Natural killer cell (primary cell): ENCODE measurements around the gene THOC6. TPM values are rescaled to one million over a fixed set of nuclear protein-coding genes. Genes with fewer than 3 reads are reported as not detected.

ENCODE experiments used
- ATAC-seq, 3 donors: fragments of 150-1000 bp in 2 of 3; fragments of 200-7000 bp in 1 of 3; cut with Tn5 transposase; 1 replicate in 1 of 3; 2 replicates in 2 of 3; pipeline ENCODE4 v1.10.0; 2021; ENCODE audit warnings: mild to moderate bottlenecking in 2 of 3, moderate library complexity in 2 of 3
- DNase-seq, 2 donors: peaks; one replicate each; pipeline versions ENCODE4 v3.0.0 to v3.0.0-alpha.2; 2013 to 2021; ENCODE audit warnings: mixed read lengths in 1 of 2
- H3K27ac ChIP-seq: one replicate; pipeline ENCODE4 v1.5.1; 2013; ENCODE audit warnings: mild to moderate bottlenecking, low read length
- H3K27me3 ChIP-seq: one replicate; pipeline ENCODE4 v1.6.1; 2013; ENCODE audit warnings: low read length; ENCODE audit not compliant: control insufficient read depth, insufficient read depth
- H3K36me3 ChIP-seq: one replicate; pipeline ENCODE4 v1.6.1; 2013; ENCODE audit warnings: low read length; ENCODE audit not compliant: control insufficient read depth, insufficient read depth
- H3K4me1 ChIP-seq: one replicate; pipeline ENCODE4 v1.6.1; 2013; ENCODE audit warnings: low read length; ENCODE audit not compliant: control insufficient read depth, insufficient read depth
- H3K4me3 ChIP-seq: one replicate; pipeline ENCODE4 v1.5.1; 2013; ENCODE audit warnings: low read length
- H3K9me3 ChIP-seq: one replicate; pipeline ENCODE4 v1.6.1; 2013; ENCODE audit warnings: low read length; ENCODE audit not compliant: control insufficient read depth, insufficient read depth
- H3K27ac Mint-ChIP-seq, 2 donors: one replicate each; pipeline ENCODE4 v1.8.0; 2022; ENCODE audit warnings: mild to moderate bottlenecking in 2 of 2, mixed read lengths in 2 of 2, moderate library complexity in 1 of 2
- H3K27me3 Mint-ChIP-seq, 2 donors: one replicate each; pipeline ENCODE4 v1.8.0; 2022; ENCODE audit warnings: low read depth in 2 of 2, mixed read lengths in 2 of 2
- H3K36me3 Mint-ChIP-seq: one replicate; pipeline ENCODE4 v1.8.0; 2022; ENCODE audit warnings: mixed read lengths
- H3K4me1 Mint-ChIP-seq, 2 donors: one replicate each; pipeline ENCODE4 v1.8.0; 2022; ENCODE audit warnings: mixed read lengths in 2 of 2
- H3K4me3 Mint-ChIP-seq: one replicate; pipeline ENCODE4 v1.8.0; 2022; ENCODE audit warnings: mild to moderate bottlenecking, moderate library complexity, mixed read lengths
- H3K9me3 Mint-ChIP-seq, 2 donors: one replicate each; pipeline ENCODE4 v1.8.0; 2022; ENCODE audit warnings: mixed read lengths in 2 of 2
- WGBS: methylation state at CpG from one replicate; pipeline ENCODE4 v1.1.7; 2013; ENCODE audit warnings: missing lambda C conversion rate; ENCODE audit not compliant: insufficient coverage; 5-methylcytosine and 5-hydroxymethylcytosine counted together
- intact Hi-C: fragments of 100-400 bp; cut with micrococcal nuclease; formaldehyde crosslinking; loops from one replicate; pipeline ENCODE4 v1.14.2; 2022
- total RNA-seq, 4 donors: library from RNA; stranded (reverse); fragments of 120-200 nt in 1 of 4; gene quantifications; one replicate each; pipeline versions ENCODE4 v1.2.3 to v1.2.4, GENCODE V29; 2013 to 2022
- TF ChIP-seq, protein P1 (sequence below): fragments of 200-600 bp; IDR thresholded peaks from one replicate; pipeline ENCODE4 v1.8.0; 2022; ENCODE audit warnings: antibody characterized with exemption

THOC6 gene
- total RNA-seq, 3 donors from 2014 or later (not counting 1 experiment from before 2014, with no cell fraction given), result 17.1 to 21.5 (median 17.2) TPM

DNA sequence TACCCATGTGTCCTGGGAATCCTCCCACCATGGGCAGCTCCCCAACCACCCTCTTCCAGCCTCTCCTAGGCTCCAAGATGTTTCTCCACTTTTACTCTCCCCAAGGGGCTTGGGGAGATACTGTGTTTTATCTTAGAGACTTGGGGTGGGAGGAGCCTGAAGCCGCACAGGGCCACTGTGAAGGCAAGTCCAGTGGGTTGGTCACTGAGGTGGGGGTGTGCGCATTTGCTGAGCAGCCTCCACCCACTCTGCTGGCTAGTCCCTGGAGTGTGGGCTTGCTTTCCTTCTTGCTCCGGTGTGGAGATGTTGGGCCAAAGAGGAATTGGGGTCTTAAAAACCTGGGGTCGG is 15.2 kb upstream of the THOC6 start:
- Mint-ChIP-seq H3K9me3 (no peaks in the 10 kb centered on the region), H3K27me3 (peaks cover 0 to 3% of the 10 kb centered on the region in 2 donors), H3K4me1 (peaks cover 5 to 25% of the 10 kb centered on the region in 2 donors), H3K4me3 (no peak overlapping the region), H3K36me3 (no peaks in the 10 kb centered on the region), H3K27ac (no peak overlapping the region)
- DNase-seq (no peak), ATAC-seq (no peak)
- H3K4me1 ChIP-seq, result peaks cover 30% of the 10 kb centered on the region
- WGBS, result 89% methylated on average over 4 of the region's 4 CpGs
- H3K27me3 ChIP-seq, result no peaks in the 10 kb centered on the region
- TF ChIP-seq, protein P1, sequence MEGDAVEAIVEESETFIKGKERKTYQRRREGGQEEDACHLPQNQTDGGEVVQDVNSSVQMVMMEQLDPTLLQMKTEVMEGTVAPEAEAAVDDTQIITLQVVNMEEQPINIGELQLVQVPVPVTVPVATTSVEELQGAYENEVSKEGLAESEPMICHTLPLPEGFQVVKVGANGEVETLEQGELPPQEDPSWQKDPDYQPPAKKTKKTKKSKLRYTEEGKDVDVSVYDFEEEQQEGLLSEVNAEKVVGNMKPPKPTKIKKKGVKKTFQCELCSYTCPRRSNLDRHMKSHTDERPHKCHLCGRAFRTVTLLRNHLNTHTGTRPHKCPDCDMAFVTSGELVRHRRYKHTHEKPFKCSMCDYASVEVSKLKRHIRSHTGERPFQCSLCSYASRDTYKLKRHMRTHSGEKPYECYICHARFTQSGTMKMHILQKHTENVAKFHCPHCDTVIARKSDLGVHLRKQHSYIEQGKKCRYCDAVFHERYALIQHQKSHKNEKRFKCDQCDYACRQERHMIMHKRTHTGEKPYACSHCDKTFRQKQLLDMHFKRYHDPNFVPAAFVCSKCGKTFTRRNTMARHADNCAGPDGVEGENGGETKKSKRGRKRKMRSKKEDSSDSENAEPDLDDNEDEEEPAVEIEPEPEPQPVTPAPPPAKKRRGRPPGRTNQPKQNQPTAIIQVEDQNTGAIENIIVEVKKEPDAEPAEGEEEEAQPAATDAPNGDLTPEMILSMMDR, result no peak
- H3K9me3 ChIP-seq, result no peaks in the 10 kb centered on the region
- H3K4me3 ChIP-seq, result no peak overlapping the region
- H3K36me3 ChIP-seq, result no peaks in the 10 kb centered on the region
- no peak overlapping the region for H3K27ac ChIP-seq
- intact Hi-C loops, result no loop called here

DNA sequence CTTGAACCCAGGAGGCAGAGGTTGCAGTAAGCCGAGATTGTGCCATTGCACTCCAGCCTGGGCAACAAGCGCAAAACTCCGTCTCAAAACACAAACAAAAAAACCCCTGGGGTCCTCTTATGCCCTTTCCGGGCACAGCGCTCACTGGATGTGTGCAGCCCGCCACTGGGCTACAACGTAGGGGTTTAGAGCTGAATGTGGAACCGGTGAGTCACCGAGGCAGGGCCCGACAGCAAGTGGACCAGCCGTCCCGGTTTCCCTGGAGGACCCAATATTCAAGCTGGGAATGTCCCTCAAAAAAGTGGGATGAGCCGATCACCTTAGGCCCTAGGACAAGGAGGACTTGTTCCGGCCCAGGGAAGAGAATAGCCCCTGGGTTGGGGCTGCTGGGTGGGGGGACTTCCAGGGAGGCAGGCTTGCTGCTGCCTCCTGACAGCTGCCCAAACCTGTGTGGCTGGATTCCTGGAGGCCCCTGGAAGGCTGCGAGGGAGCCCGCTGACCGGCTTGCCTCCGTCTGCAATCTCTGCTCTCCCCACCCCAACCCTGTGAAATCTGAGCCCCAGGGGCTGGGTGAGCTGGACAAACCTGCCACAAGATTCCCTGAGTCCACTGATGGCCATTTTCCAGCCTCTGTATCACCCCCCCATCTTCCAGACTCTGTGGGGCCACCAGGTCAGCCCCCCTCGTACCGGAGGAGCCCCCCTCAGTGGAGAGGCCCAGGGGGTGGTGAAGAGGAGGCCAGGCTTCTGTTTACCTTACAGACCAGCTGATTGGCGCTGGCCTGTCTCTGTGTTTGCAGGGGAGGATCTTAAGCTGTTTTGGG is 14.1 kb upstream of the THOC6 start:
- H3K4me3 Mint-ChIP-seq, result no peak overlapping the region
- no peak overlapping the region for H3K27ac ChIP-seq
- no peaks in the 10 kb centered on the region for H3K36me3 Mint-ChIP-seq
- peaks cover 0 to 7% of the 10 kb centered on the region in 2 donors for H3K27me3 Mint-ChIP-seq
- H3K4me1 ChIP-seq, result peaks cover 28% of the 10 kb centered on the region
- H3K36me3 ChIP-seq, result no peaks in the 10 kb centered on the region
- no peak overlapping the region for H3K27ac Mint-ChIP-seq
- no peak overlapping the region for H3K4me3 ChIP-seq
- no peaks in the 10 kb centered on the region for H3K9me3 Mint-ChIP-seq
- 90% methylated on average over 21 of the region's 21 CpGs for WGBS
- no peaks in the 10 kb centered on the region for H3K9me3 ChIP-seq
- ATAC-seq (no peak), DNase-seq (no peak)
- H3K27me3 ChIP-seq, result no peaks in the 10 kb centered on the region
- H3K4me1 Mint-ChIP-seq, result peaks cover 5 to 22% of the 10 kb centered on the region in 2 donors
- intact Hi-C loops, result no loop called here
- TF ChIP-seq, protein P1, result no peak

DNA sequence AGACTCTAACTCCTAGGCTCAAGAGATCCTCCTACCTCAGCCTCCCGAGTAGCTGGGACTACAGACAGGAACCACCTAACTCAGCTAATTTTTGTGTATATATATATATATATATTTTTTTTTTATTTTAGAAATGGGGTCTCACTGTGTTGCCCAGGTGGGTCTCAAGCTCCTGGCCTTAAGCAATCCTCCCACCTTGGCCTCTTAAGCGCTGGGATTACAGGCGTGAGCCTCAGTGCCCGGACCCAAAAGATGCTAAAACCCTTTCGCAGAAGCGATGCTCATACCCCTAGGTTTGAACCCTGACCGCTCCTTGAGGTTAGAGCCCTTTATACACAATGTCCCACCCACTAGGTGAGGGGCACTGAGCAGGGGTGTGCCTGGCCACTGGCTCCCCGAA is 13.3 kb upstream of the THOC6 start:
- no peak overlapping the region for H3K4me3 ChIP-seq

More for the DNA sequence above, 13.3 kb upstream of the THOC6 start:
- Mint-ChIP-seq H3K4me1 (peaks cover 5 to 20% of the 10 kb centered on the region in 2 donors), H3K27me3 (peaks cover 0 to 5% of the 10 kb centered on the region in 2 donors), H3K9me3 (no peaks in the 10 kb centered on the region), H3K4me3 (no peak overlapping the region), H3K27ac (no peak overlapping the region), H3K36me3 (no peaks in the 10 kb centered on the region)
- Histone ChIP-seq H3K9me3 (no peaks in the 10 kb centered on the region), H3K27ac (no peak overlapping the region), H3K27me3 (no peaks in the 10 kb centered on the region), H3K36me3 (no peaks in the 10 kb centered on the region), H3K4me1 (peaks cover 25% of the 10 kb centered on the region)
- TF ChIP-seq, protein P1, result no peak
- DNase-seq (no peak), ATAC-seq (no peak)
- WGBS, result 96% methylated on average over 7 of the region's 8 CpGs
- intact Hi-C loops, result no loop called here
